GM18873 (cell line): ENCODE results near the gene ALDH1A2.

Source experiments
- ATAC-seq: cut with Tn5 transposase; IDR thresholded peaks from one replicate; pipeline ENCODE4 v1.9.1; 2021; ENCODE audit warnings: mild to moderate bottlenecking, moderate library complexity, moderate number of reproducible peaks; ENCODE audit not compliant: unreplicated experiment, low FRiP score

The ALDH1A2 gene

DNA sequence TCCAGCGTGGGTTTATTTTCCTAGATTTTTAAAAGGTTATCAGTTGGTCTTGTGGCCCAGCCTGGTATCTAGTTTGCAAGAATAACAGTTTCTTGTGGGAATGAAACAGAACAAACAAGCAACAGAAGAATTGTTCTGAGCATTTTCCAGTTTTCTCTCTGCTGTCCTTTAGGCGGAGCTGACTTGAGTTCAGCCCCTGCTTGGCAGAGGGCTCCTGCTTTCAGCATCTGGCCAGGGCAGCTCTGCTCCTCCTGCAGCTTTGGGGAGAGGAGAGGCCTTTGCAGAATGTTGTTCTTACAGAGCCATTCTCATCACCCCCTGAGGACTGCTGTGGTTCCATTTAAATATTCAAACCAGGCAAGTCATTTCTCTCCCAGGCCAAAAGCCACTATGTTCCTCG, 117.7 kb downstream of the ALDH1A2 start:
- no peak for ATAC-seq

DNA sequence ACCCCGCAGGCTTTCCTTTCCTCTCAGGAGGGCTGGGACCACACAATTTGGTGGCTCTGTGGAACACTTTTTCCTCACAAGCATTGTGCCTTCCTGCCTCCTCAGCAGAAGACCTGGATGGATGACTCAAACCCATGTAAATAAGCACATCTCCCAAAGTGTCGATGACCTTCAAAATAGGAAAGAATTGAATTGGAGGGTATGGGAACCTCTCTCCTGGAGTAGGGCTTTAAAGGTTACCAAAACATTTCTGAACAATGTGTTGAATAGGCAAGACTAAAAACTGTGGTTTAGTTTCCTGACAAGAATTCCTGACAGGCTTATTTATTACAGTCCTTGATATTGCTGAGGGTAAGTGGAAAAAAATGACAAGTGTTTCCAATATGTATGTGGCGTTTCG, 118.2 kb downstream of the ALDH1A2 start:
- no peak for ATAC-seq

GRCh38 chr15:57946491-57947048, 118.9 kb downstream of the ALDH1A2 start:
- ATAC-seq, result no peak

DNA sequence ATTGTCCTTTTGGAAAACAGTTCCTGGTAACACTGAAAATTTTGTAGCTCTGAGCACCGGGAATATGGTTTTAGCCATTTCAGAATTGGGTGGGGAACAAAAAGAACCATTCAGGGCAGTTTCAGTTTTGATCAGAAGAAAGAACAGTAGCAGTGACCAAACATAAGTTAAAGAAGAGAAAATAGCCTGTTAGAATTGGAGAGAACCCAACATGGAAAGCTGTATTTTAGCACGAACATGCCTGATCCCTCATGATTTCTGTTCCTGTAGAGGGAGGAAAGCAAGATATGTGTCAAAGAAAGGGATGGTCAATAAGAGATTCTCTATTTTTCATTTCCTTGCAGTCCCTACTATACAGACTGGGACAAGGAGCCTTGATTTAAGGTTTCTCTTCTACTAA, 119.9 kb downstream of the ALDH1A2 start:
- no peak for ATAC-seq

- ATAC-seq, result no peak
Observed at GRCh38 chr15:57943754-57944420, 121.6 kb downstream of the ALDH1A2 start.

DNA sequence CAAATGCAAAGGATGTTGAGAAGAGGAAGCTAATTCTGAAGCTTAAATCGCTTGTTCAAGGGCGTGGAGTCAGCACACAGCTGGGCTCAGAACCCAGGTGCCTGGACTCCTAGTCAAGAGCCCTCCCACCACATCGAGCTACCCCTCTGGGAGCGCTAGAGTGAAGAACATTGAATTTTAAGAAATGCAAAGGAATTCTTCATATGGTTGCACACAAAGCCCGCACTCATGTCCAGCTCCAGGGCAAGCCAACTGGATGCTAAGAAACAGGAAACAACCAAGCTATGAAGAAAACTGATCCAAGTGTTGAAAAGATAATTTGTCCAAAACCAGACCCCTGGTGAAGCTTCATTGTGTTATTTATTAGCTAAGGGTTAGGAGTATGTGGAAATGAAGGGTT, 122.3 kb downstream of the ALDH1A2 start:
- ATAC-seq, result no peak

DNA sequence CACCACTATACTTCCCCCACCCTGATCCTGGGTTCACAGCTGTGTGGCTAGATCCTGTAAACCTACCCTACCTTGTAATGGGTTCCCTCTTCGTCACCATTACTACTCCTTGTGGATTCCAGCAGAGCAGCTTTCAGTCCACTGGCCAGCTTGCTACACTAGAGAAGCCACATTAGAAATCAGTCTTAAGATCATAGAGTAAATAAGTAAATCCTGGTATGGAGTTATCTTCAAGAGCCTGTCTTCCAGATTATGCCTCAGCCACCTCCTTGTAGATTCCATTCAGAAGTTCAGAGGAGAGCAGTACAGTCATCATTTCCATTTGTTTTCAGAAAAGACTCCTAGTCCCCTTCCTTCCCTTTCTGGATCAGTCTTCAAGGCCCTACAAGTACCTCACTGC, 123.7 kb downstream of the ALDH1A2 start:
- no peak for ATAC-seq

GRCh38 chr15:57932348-57932747, 133.2 kb downstream of the ALDH1A2 start:
- no peak for ATAC-seq

DNA sequence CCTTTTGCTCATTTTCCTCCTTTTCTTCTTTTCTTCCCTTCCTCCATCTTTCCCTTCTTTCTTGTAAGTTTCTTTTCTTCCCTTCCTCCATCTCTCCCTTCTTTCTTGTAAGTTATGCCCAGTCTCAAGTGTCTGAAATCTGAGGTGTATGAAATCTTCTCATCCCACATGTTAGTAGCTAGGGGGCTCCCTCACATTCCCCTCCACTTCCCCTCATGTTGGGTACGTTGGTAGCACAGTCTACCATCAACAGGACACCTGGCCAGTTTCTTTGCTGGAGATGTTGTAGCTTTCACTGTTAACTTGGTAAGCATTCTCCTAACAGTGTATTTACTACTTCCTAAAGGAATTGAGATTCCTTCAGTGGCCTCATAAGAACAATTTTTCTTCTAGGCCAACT, 133.9 kb downstream of the ALDH1A2 start:
- no peak for ATAC-seq

GRCh38 chr15:57927091-57927631, 138.3 kb downstream of the ALDH1A2 start:
- no peak for ATAC-seq

DNA sequence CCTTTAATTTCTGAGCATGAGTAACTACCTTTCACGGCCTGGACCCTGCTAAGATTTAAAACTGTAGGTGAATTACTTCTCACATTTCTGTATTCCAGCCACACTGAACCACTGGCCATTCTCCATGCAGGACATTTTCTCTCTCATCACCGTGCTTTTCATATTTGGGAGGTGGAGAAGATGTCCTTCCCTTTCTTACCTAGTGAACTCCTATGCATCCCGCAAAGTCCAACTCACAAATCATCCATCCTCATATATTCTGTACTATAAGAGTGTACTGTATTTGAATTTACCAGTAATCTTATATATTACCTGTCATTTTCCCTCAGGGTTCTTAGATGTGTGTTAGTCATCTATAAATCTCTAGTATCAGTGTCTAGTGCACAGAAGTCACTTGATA, 139.9 kb downstream of the ALDH1A2 start:
- ATAC-seq, result no peak

DNA sequence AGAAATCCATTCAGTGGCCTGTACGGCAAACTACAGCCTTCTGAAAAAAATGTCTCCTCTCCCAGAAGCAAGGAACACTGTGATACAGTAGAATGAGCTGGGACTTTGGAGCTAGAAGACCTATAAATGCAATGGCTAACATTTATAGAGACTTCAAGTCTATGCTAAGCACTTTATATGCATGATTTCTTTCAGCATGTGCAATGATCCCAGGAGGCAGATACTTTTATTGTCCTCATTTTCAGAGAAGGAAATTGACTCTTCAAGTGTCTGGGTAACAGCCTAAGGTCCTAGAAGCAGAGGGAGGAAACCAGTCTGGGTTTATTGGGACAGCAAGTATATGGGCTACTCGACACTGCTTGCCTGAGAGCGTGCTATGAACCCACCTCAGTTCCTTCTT, 140.9 kb downstream of the ALDH1A2 start:
- ATAC-seq, result no peak

GRCh38 chr15:57923750-57924149, 141.8 kb downstream of the ALDH1A2 start:
- no peak for ATAC-seq

DNA sequence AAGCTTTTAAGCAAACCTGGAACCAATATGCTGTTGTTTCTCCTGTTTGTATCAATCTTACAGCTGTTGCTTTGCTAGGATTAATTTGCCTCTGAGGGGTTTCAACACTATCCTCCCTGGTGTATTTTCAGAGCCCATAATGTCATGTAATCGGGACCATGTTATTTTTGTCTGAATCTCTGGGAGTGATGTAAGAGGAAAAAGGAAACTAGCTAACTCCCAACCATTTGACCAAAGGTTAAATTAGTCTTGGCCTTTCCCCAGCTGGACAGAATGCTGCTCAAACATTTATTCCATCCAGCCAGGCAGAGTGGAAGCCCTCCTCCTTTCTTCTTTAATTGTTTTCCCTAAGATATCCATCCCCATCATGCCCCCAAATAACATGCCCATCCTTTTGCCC, 142.2 kb downstream of the ALDH1A2 start:
- no peak for ATAC-seq

DNA sequence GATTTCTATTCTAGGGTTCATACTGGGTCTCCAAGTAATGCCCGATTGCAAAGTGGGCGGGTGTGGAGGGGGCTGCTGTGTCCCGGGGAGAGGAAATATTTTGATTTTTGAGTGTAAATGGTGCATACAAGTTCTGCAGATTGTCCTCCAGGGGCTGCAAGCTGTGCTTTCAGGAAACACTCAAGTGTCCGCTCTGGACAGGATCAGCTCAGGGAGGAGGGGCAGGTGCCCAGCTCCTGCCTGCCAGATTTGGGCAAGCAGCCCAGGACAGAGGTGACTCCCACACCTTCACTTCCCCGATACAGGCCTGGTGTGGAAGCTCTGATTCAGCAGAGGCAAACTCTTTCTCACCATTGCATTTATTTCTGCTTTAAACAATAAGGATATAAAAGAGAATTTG, 142.7 kb downstream of the ALDH1A2 start:
- no peak for ATAC-seq

- no peak for ATAC-seq
Observed at GRCh38 chr15:57921371-57921770, 144.1 kb downstream of the ALDH1A2 start.

DNA sequence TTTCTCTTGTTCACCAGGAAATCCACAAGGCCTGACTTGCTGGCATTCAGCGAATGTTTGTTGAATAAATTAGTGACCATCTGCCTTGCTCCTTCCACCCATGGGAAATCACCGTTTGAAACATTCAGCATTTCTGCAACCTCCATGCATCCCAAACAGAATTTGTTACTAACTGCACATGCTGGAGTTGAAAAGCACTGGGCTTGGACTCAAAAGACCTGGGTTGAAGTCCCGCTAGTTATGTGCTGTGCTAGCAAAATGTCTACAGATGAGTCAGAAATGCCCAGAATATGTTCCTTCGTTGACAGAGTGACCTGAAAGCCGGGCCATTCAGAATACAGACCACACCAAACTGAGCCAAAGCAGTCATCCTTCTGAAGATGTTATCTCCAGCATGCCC, 144.6 kb downstream of the ALDH1A2 start:
- no peak for ATAC-seq

- ATAC-seq, result no peak
Observed at GRCh38 chr15:57919754-57920153, 145.8 kb downstream of the ALDH1A2 start.

GRCh38 chr15:57917998-57918397, 147.5 kb downstream of the ALDH1A2 start:
- ATAC-seq, result no peak

DNA sequence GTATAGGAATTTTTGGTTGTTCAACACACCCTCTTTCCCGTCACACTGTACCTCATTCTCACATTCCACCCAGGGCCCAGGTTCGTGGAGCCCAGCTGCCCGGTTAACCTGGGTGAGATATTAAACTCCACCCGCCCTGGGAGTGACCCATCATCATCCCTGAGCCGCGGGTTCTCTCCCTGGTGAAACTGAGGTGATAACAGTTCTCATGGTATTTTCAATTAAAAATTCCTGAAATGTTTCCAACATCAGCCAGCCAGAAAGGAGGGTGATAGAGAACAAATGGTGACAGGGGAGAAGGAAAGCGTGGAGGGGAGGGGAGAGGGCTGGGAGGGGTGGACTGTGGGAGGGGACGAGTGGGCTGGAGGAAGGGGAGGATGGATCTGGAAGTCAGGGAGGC, 148.8 kb downstream of the ALDH1A2 start:
- ATAC-seq, result no peak

DNA sequence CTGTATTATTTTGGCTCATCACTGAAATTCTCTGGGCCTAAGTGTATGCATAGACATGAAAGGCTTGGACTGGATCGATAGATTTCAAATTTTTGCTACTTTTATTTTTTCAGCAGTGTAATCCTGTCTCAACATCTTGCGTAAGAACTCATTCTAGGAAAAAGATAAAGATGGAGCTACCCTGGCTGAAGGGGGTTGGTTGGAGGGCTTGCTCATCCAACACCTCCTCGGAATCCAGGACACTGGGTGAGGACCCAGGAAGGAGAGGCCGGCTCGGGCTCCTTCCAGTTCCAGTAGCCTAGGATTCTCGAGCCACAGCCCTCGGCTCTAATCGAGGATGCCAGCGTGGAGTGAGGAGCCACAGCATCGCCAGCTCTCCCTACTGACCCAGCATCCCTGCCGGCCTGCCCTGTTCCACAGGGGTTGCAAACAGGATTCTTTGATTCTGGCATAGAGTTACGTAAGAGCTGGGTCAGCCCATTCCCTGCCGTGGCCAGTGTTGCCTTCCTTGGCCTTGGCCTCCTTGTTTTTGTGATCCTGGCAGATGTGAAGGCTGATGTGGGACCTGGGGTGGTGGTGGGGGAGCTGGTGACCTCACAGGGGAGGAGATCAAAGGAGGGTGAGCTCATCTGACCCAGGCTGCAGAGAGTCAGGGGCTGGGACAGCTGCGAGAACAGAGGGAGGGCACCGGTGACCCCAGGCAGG, 149.5 kb downstream of the ALDH1A2 start:
- no peak for ATAC-seq
